Amygdala (tissue), 56 donors: ENCODE results near the gene WDPCP.
"Not testable (repeated sequence)": the region's sequence is repeated elsewhere in the genome, so short reads cannot be mapped to it uniquely, and the experiment has no call there.

Source experiments
- DNase-seq, 56 donors: peaks; one replicate each; lab custom pipeline; 2025; lab: John Stamatoyannopoulos, UW

The WDPCP gene

GRCh38 chr2:63477686-63478085, 110.6 kb downstream of the WDPCP start:
- DNase-seq, result no peak

GRCh38 chr2:63469313-63469712, 119.0 kb downstream of the WDPCP start:
- DNase-seq, result not testable (repeated sequence)

- DNase-seq, result no peak
Measured at GRCh38 chr2:63465633-63466032, 122.6 kb downstream of the WDPCP start.

GRCh38 chr2:63463142-63463541, 125.1 kb downstream of the WDPCP start:
- DNase-seq, result no peak

DNA sequence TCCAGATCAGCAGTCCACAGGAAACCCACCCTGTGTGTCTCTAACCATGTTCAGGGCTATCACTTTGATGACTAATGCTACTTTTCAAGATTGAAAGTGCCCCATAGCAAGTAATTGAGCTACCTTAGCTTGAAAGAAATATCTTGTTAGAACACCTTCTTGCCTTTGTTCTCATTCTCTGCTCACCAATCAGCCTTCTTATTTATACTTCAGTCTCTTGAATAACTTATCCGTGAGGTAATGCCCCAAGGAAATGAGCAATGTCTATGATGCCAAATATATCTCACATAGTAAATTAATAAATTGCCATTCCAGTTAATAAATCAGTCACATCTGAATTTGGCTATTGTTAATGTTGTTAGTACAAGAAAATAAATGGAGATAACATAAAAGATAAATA, 141.6 kb downstream of the WDPCP start:
- DNase-seq, result no peak

DNA sequence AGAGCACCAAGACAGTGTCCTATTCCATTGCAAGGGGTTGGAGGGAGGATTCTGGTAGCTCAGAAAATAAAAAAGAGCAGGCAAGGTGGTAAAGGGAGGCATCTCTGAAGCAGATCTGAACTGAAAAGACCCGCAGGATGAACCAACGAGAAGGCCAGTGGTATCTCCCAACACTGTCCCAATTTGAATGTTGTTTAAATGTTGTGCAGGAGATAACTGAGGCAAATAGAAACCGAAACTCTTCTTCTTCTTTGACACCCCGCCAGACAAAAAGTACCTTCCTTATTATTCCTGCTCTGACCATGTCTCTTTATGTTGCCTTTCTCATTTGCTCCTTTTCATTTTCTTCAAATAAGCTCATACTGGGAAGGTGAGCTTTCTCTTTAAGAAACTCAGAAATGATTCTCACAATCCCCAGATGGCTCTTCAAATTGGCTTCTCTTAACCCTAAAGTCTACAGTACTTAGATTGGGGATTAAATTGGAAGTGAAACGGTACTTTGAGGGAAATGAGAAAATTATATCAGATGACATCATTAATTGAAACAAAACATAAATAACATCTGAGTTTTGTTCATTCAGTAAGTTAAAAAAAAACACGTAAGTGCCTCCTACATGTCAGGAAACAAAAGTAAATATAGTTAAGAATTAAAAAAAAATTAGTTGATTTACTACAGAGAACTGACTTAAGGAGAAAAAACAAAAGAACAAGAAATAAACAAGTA, 143.6 kb downstream of the WDPCP start:
- DNase-seq, result no peak

- no peak for DNase-seq
Measured at GRCh38 chr2:63440612-63441011, 147.7 kb downstream of the WDPCP start.

DNA sequence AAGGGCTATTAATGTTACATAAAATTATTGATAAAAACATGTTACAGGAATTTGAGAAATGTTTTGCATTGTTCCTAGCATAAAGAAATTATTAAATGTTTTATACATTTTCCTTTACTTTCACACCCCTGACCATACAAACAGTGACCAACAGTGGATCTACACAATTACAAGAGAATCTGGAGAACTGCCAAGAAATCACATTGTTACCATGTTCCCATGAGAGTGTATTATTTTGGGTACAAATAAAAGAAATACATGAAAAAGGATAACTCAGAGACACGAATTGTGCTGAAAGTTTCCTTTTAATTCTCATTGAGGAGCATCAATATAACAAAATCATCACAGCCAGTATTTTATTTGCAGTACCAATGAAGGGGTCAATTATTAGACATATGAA, 150.1 kb downstream of the WDPCP start:
- no peak for DNase-seq

DNA sequence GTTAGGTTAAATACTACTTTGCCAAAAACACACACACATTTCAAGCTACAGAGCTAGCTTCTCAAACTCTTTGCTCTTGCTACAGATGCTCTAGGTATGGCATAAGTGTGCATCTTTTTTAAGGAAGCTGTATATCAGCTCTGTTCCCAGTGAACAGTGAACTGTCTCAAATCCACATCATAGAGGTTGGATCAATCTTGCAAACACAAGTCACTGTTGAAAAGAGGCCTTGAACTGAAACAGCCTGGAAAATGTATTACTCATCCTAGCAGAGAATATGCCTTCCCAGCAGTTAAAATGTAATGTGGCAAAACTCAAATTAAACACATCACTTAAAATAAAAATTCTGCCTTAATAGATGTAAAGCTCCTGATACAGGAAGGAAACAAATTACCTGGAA, 151.8 kb downstream of the WDPCP start:
- DNase-seq, result no peak

DNA sequence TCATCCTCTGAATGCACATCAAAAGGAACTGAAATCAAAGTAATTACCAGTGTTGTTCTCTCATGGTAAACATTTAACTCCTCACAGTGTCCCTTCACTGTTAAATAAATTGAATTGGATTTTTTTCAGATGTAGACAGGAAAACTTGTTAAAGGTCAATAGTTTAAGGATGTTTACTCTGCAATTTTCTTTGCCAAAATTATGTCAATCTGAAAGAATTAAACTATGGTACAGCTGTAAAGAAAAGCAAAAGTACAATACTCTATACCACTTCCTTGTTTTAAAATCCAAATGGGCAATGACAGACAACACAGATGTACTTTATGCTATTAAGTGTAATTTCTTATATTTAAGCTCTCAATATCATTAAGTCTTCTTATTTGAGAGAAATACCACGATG, 153.2 kb downstream of the WDPCP start:
- no peak for DNase-seq

DNA sequence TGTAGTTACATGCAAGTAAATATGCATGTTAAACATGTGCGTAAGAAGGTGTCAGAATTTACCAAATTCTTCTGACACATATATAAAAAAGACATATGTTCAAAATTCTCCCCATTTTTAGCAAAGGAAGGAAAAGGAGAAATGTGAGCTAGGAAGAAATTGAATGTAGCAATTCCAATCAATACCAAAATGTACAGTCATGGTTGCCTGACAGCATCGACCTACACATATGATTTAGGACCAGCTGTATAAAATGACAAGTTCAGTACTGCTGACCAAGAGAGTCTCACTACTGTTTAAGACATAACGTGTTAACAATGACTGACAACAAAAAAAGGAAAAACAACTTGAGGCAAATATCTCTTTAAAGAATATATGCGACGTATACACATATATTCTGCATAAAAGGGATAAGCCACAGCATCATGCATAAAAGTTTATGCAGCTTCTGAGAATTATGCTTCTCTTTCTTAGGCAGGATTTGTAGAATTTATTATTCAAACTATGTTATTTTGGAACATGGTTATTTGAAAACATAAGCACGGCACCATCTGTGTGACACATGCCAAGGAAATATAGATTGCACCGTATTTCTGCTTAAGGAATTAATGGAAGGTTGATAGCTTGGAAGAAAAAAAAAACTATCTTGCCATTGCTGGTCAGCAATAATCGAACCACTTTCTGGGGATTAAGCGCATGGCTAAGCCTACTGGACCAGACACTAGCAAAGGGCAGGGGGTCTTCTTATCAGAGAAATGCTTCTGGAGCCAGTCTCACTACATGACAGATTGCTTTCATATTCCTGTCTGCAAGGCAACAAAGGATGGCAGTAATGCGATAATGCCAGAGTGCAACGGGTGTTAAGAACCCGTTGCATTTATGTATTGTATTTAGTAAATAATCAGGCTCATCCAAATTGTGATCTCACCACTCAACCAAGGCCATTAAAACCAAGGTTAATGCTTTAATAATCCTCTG, 154.0 kb downstream of the WDPCP start:
- DNase-seq, result no peak

- DNase-seq, result no peak
Measured at GRCh38 chr2:63432373-63432772, 155.9 kb downstream of the WDPCP start.

DNA sequence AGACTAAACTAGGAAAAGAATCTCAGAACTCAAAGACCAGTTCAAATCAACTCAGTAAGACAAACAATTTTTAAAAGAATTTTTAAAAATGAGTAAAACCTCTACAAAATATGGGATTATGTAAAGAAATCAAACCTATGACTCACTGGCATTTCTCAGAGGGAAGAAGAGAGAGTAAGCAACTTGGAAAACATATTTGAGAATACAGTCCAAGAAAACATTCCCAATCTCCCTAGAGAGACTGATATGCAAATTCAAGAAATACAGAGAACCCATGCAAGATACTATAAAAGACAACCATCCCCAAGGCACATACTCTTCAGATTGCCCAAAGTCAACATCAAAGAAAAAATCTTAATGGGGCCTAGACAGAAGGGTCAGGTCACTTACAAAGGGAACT, 162.7 kb downstream of the WDPCP start:
- DNase-seq, result no peak

DNA sequence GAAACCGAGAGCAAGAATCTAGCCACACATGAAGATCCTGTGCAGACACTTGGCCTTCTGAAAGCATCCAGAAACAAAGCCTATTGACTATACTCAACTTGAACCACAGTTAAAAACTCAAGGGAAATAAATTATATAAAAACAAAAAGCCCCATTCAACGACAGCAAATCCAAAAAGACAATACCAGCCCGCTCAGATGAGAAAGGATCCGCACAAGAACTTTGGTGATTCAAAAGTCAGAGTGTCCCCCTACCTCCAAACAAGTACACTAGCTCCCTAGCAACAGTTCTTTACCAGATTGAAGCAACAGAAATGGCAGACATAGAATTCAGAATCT, 163.2 kb downstream of the WDPCP start:
- DNase-seq, result no peak

- DNase-seq, result no peak
Measured at GRCh38 chr2:63424329-63425078, 163.8 kb downstream of the WDPCP start.

DNA sequence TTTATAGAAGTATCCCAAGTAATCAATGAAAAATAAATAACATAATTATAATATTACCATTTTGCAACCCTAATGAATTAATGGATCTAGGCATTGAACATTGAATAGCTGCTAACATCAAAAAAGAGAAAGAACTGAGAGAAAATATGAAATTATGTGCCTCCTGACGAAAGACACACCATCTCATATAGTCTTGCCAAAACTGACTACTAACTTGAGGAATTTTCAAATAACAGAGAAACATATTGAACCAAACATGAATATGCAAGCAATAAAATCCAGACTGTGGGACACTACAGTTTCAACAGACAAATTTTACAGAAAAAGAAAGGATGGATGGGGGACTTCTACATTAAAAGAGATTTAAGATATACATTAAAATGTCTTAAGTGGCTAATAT, 165.7 kb downstream of the WDPCP start:
- no peak for DNase-seq

GRCh38 chr2:63408530-63408929, 179.7 kb downstream of the WDPCP start:
- no peak for DNase-seq

DNA sequence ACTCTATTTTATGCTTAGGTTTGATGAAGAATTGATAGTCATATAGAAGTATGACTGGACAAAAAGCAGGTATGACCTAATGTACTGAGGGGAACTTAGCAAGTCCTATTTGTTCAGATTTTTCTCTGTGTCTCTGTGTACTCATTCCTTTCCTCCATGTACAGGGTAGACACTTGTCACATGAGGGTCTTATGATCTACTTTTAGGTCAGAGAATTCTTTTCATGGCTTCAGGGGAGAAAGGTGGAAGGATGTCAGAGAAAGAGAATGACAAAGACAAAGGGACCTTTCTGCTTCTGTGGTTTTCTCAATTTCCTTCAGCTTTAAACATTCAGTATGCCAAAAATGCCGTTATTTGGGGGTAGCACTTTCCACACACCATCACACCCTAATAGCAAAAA, 181.6 kb downstream of the WDPCP start:
- no peak for DNase-seq

GRCh38 chr2:63403820-63404219, 184.5 kb downstream of the WDPCP start:
- DNase-seq, result no peak

- DNase-seq, result not testable (repeated sequence)
Measured at GRCh38 chr2:63402889-63403288, 185.4 kb downstream of the WDPCP start.

DNA sequence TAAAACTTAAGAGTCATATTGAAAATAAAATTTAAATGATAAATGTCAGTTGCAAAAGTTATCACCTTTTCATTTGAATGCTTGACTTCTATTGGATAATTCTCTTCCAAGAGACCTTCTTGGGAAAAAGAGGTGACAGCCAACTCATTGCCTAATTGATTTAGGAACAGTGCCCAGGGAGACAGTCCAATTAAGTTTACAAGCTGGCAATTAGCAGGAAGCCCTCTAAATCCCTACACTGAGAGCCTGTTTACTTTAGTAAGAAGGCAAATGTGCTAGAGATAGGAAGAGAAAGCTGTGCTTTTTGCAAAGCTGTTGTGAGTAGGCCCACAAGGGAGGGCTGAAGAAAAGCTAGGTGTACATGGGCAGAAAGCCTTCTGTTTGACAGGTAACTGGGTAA, 189.1 kb downstream of the WDPCP start:
- DNase-seq, result no peak
